Neural progenitor cell (in vitro differentiated cells): ENCODE results near the gene RNASE9. TPM values are rescaled to one million over a fixed set of nuclear protein-coding genes. Genes with fewer than 3 reads are reported as not detected.

Experiments
- DNase-seq: peaks from one replicate; pipeline ENCODE4 v3.0.0-alpha.2; 2016; ENCODE audit warnings: low spot score
- H2AFZ ChIP-seq: fragments of 200-600 bp; sonication (generic); replicated peaks from 2 replicates; pipeline ENCODE4 v1.6.1; 2016; ENCODE audit warnings: antibody characterized with exemption
- H3F3A ChIP-seq: fragments of 200-600 bp; sonication (generic); 2 replicates; pipeline ENCODE4 v1.6.1; 2016; ENCODE audit warnings: antibody characterized with exemption, low read depth
- H3K27ac ChIP-seq: fragments of 200-600 bp; sonication (generic); 2 replicates; pipeline ENCODE4 v1.5.1; 2016; ENCODE audit warnings: mild to moderate bottlenecking
- H3K27me3 ChIP-seq: fragments of 200-600 bp; sonication (generic); 2 replicates; pipeline ENCODE4 v1.6.1; 2016; ENCODE audit warnings: mild to moderate bottlenecking, moderate library complexity
- H3K36me3 ChIP-seq: fragments of 200-600 bp; sonication (generic); 2 replicates; pipeline ENCODE4 v1.5.1; 2016
- H3K4me1 ChIP-seq: fragments of 200-600 bp; sonication (generic); 2 replicates; pipeline ENCODE4 v1.6.1; 2016; ENCODE audit warnings: mixed run types
- H3K4me2 ChIP-seq: fragments of 200-600 bp; sonication (generic); 2 replicates; pipeline ENCODE4 v1.6.1; 2016
- H3K4me3 ChIP-seq: fragments of 200-600 bp; sonication (generic); 2 replicates; pipeline ENCODE4 v1.5.1; 2016
- H3K79me2 ChIP-seq: fragments of 200-600 bp; sonication (generic); 2 replicates; pipeline ENCODE4 v1.6.1; 2016; ENCODE audit warnings: low read depth
- H3K9ac ChIP-seq: fragments of 200-600 bp; sonication (generic); 2 replicates; pipeline ENCODE4 v1.6.1; 2016
- H3K9me3 ChIP-seq: fragments of 200-600 bp; sonication (generic); 2 replicates; pipeline ENCODE4 v1.5.1; 2016; ENCODE audit warnings: low read depth
- H4K20me1 ChIP-seq: fragments of 200-600 bp; sonication (generic); 2 replicates; pipeline ENCODE4 v1.6.1; 2016; ENCODE audit warnings: low read depth
- H3K27ac Mint-ChIP-seq: 3 replicates; pipeline ENCODE4 v1.8.0; 2021; ENCODE audit warnings: mixed read lengths
- H3K27me3 Mint-ChIP-seq: 2 replicates; pipeline ENCODE4 v1.8.0; 2022; ENCODE audit warnings: low read depth, mild to moderate bottlenecking, inconsistent platforms, moderate library complexity, mixed read lengths; ENCODE audit not compliant: insufficient read depth
- H3K36me3 Mint-ChIP-seq: 3 replicates; pipeline ENCODE4 v1.8.0; 2021; ENCODE audit warnings: mixed read lengths
- H3K4me1 Mint-ChIP-seq: 3 replicates; pipeline ENCODE4 v1.8.0; 2021; ENCODE audit warnings: mixed read lengths
- H3K4me3 Mint-ChIP-seq: 3 replicates; pipeline ENCODE4 v1.8.0; 2021; ENCODE audit warnings: mild to moderate bottlenecking, moderate library complexity, mixed read lengths
- H3K9me3 Mint-ChIP-seq: 3 replicates; pipeline ENCODE4 v1.8.0; 2020; ENCODE audit warnings: mixed read lengths
- CTCF ChIP-seq: fragments of 200-600 bp; sonication (generic); IDR thresholded peaks from 2 replicates; pipeline ENCODE4 v1.5.1; 2017; ENCODE audit warnings: antibody characterized with exemption, mild to moderate bottlenecking
- EZH2 ChIP-seq: fragments of 200-600 bp; sonication (generic); IDR thresholded peaks from 2 replicates; pipeline ENCODE4 v1.6.1; 2017; ENCODE audit warnings: antibody characterized with exemption, mild to moderate bottlenecking, moderate library complexity
- EZH2phosphoT487 ChIP-seq: fragments of 200-600 bp; sonication (generic); IDR thresholded peaks from 2 replicates; pipeline ENCODE4 v1.6.1; 2017; ENCODE audit warnings: antibody characterized with exemption
- total RNA-seq: library from RNA; depleted of rRNA; stranded (reverse); fragments of >200 nt; gene quantifications from 2 replicates; pipeline ENCODE4 v1.2.3, GENCODE V29; 2015; ENCODE audit warnings: low replicate concordance

RNASE9 gene
- total RNA-seq, 1 donor from 2014 or later: not detected

GRCh38 chr14:20556500-20557211 lies 4.2 kb downstream of the RNASE9 start:
- Histone ChIP-seq H3K4me1 (peaks cover 14% of the 10 kb centered on the region), H3K9ac (no peak overlapping the region), H3K9me3 (no peaks in the 10 kb centered on the region), H3K27ac (no peak overlapping the region), H2AFZ (peak overlapping the region; percentile 3), H4K20me1 (no peaks in the 10 kb centered on the region), H3K27me3 (no peaks in the 10 kb centered on the region), H3F3A (peaks cover 10% of the 10 kb centered on the region), H3K36me3 (no peaks in the 10 kb centered on the region), H3K79me2 (no peaks in the 10 kb centered on the region), H3K4me3 (no peak overlapping the region), H3K4me2 (no peak overlapping the region)
- H3K27me3 Mint-ChIP-seq: no peaks in the 10 kb centered on the region
- no peak for DNase-seq
- no peak for TF ChIP-seq EZH2phosphoT487
- no peak for TF ChIP-seq EZH2
- TF ChIP-seq CTCF: no peak
- no peak overlapping the region for H3K27ac Mint-ChIP-seq
- H3K4me3 Mint-ChIP-seq: no peak overlapping the region
- H3K4me1 Mint-ChIP-seq: no peaks in the 10 kb centered on the region
- H3K36me3 Mint-ChIP-seq: no peaks in the 10 kb centered on the region
- H3K9me3 Mint-ChIP-seq: no peaks in the 10 kb centered on the region

- Mint-ChIP-seq H3K36me3 (no peaks in the 10 kb centered on the region), H3K27me3 (no peaks in the 10 kb centered on the region), H3K27ac (no peak overlapping the region), H3K9me3 (no peaks in the 10 kb centered on the region), H3K4me1 (no peaks in the 10 kb centered on the region), H3K4me3 (no peak overlapping the region)
- H2AFZ ChIP-seq: no peak overlapping the region
- H3K27me3 ChIP-seq: no peaks in the 10 kb centered on the region
- H3K4me2 ChIP-seq: no peak overlapping the region
- H3K4me3 ChIP-seq: no peak overlapping the region
- H3K79me2 ChIP-seq: no peaks in the 10 kb centered on the region
- peaks cover 14% of the 10 kb centered on the region for H3K4me1 ChIP-seq
- H3K27ac ChIP-seq: no peak overlapping the region
- no peaks in the 10 kb centered on the region for H3K36me3 ChIP-seq
- no peak for DNase-seq
- H3K9ac ChIP-seq: no peak overlapping the region
- H3F3A ChIP-seq: peaks cover 10% of the 10 kb centered on the region
- H4K20me1 ChIP-seq: no peaks in the 10 kb centered on the region
- TF ChIP-seq EZH2phosphoT487 (no peak), EZH2 (no peak), CTCF (no peak)
- H3K9me3 ChIP-seq: no peaks in the 10 kb centered on the region
Measured at GRCh38 chr14:20555845-20556244, 5.0 kb downstream of the RNASE9 start.

GRCh38 chr14:20553024-20553423 lies 7.8 kb downstream of the RNASE9 start:
- H3K4me2 ChIP-seq: no peak overlapping the region
- Mint-ChIP-seq H3K9me3 (no peaks in the 10 kb centered on the region), H3K27ac (no peak overlapping the region), H3K27me3 (peaks cover 2% of the 10 kb centered on the region), H3K4me3 (no peak overlapping the region), H3K4me1 (no peaks in the 10 kb centered on the region), H3K36me3 (no peaks in the 10 kb centered on the region)
- no peak overlapping the region for H2AFZ ChIP-seq
- no peaks in the 10 kb centered on the region for H3F3A ChIP-seq
- H3K79me2 ChIP-seq: no peaks in the 10 kb centered on the region
- no peak overlapping the region for H3K4me3 ChIP-seq
- H3K36me3 ChIP-seq: no peaks in the 10 kb centered on the region
- H3K27ac ChIP-seq: no peak overlapping the region
- no peak overlapping the region for H3K9ac ChIP-seq
- no peaks in the 10 kb centered on the region for H4K20me1 ChIP-seq
- TF ChIP-seq EZH2 (no peak), EZH2phosphoT487 (no peak), CTCF (no peak)
- H3K27me3 ChIP-seq: no peaks in the 10 kb centered on the region
- no peaks in the 10 kb centered on the region for H3K4me1 ChIP-seq
- no peak for DNase-seq
- no peaks in the 10 kb centered on the region for H3K9me3 ChIP-seq
